SK-N-SH treated with all-trans-retinoic acid at 6 μM for 48 hours (cell line): ENCODE data around the gene SLC16A6.

Experiments
- ATAC-seq: fragments of 200-7000 bp; cut with Tn5 transposase; 3 replicates; pipeline ENCODE4 v1.9.1; 2020; ENCODE audit warnings: mild to moderate bottlenecking, moderate library complexity
- ARNTL ChIP-seq: fragments of 450-650 bp; formaldehyde crosslinking; IDR thresholded peaks from 2 replicates; pipeline ENCODE4 v1.5.0; 2020; ENCODE audit warnings: low read depth, mild to moderate bottlenecking, moderate library complexity, borderline replicate concordance
- BACH2 ChIP-seq: fragments of 250-450 bp; sonication (Bioruptor Pico); IDR thresholded peaks from 2 replicates; pipeline ENCODE4 v1.9.0; 2021; ENCODE audit warnings: mild to moderate bottlenecking, borderline replicate concordance
- CREB5 ChIP-seq: fragments of 250-450 bp; sonication (Bioruptor Pico); IDR thresholded peaks from 2 replicates; pipeline ENCODE4 v1.5.1; 2020; ENCODE audit warnings: low read depth, mild to moderate bottlenecking, moderate library complexity
- CSDC2 ChIP-seq: fragments of 250-450 bp; sonication (Bioruptor Pico); IDR thresholded peaks from 2 replicates; pipeline ENCODE4 v1.5.0; 2020; ENCODE audit warnings: mild to moderate bottlenecking, moderate library complexity
- CSRNP3 ChIP-seq: fragments of 250-450 bp; sonication (Bioruptor Pico); IDR thresholded peaks from 2 replicates; pipeline ENCODE4 v1.5.1; 2021; ENCODE audit warnings: mild to moderate bottlenecking, moderate library complexity
- ESRRG ChIP-seq: fragments of 250-450 bp; sonication (Bioruptor Pico); IDR thresholded peaks from 2 replicates; pipeline ENCODE4 v1.6.1; 2021; ENCODE audit warnings: mild to moderate bottlenecking
- GLIS3 ChIP-seq: fragments of 250-450 bp; sonication (Bioruptor Pico); IDR thresholded peaks from 2 replicates; pipeline ENCODE4 v1.5.0; 2020; ENCODE audit warnings: mild to moderate bottlenecking, moderate library complexity
- ISL1 ChIP-seq: fragments of 250-450 bp; sonication (Bioruptor Pico); IDR thresholded peaks from 2 replicates; pipeline ENCODE4 v2.1.2; 2022; ENCODE audit warnings: mild to moderate bottlenecking, moderate library complexity
- PATZ1 ChIP-seq: fragments of 250-450 bp; sonication (Bioruptor Pico); IDR thresholded peaks from 2 replicates; pipeline ENCODE4 v1.8.0; 2020; ENCODE audit warnings: mild to moderate bottlenecking, moderate library complexity, borderline replicate concordance
- POU6F1 ChIP-seq: fragments of 250-450 bp; sonication (Bioruptor Pico); IDR thresholded peaks from 2 replicates; pipeline ENCODE4 v1.8.0; 2021; ENCODE audit warnings: low read depth, mild to moderate bottlenecking, moderate library complexity, borderline replicate concordance
- RARB ChIP-seq: fragments of 250-450 bp; sonication (Bioruptor Pico); IDR thresholded peaks from 2 replicates; pipeline ENCODE4 v1.8.0; 2021; ENCODE audit warnings: mild to moderate bottlenecking, moderate library complexity
- SNAI2 ChIP-seq: fragments of 250-450 bp; sonication (Bioruptor Pico); IDR thresholded peaks from 2 replicates; pipeline ENCODE4 v1.5.0; 2020; ENCODE audit warnings: mild to moderate bottlenecking, moderate library complexity
- TCF4 ChIP-seq: fragments of 250-450 bp; sonication (Bioruptor Pico); IDR thresholded peaks from 2 replicates; pipeline ENCODE4 v1.8.0; 2021; ENCODE audit warnings: mild to moderate bottlenecking, moderate library complexity, borderline replicate concordance
- TOX ChIP-seq: fragments of 250-450 bp; sonication (Bioruptor Pico); IDR thresholded peaks from 2 replicates; pipeline ENCODE4 v1.8.0; 2021; ENCODE audit warnings: mild to moderate bottlenecking, moderate library complexity, borderline replicate concordance
- TSHZ2 ChIP-seq: fragments of 250-450 bp; sonication (Bioruptor Pico); IDR thresholded peaks from 2 replicates; pipeline ENCODE4 v1.5.0; 2020; ENCODE audit warnings: mild to moderate bottlenecking, moderate library complexity
- ZC3H10 ChIP-seq: fragments of 250-450 bp; sonication (Bioruptor Pico); IDR thresholded peaks from 2 replicates; pipeline ENCODE4 v1.5.1; 2021; ENCODE audit warnings: mild to moderate bottlenecking, moderate library complexity
- ZFP3 ChIP-seq: fragments of 250-450 bp; sonication (Bioruptor Pico); IDR thresholded peaks from 2 replicates; pipeline ENCODE4 v1.5.0; 2020; ENCODE audit warnings: mild to moderate bottlenecking, moderate library complexity
- ZFP30 ChIP-seq: fragments of 450-650 bp; formaldehyde crosslinking; IDR thresholded peaks from 2 replicates; pipeline ENCODE4 v1.5.0; 2022; ENCODE audit warnings: mild to moderate bottlenecking, moderate library complexity
- ZNF565 ChIP-seq: fragments of 450-650 bp; formaldehyde crosslinking; conservative IDR thresholded peaks from 2 replicates; pipeline ENCODE4 v1.5.0; 2020; ENCODE audit warnings: low read depth, mild to moderate bottlenecking, moderate library complexity

Gene SLC16A6

DNA sequence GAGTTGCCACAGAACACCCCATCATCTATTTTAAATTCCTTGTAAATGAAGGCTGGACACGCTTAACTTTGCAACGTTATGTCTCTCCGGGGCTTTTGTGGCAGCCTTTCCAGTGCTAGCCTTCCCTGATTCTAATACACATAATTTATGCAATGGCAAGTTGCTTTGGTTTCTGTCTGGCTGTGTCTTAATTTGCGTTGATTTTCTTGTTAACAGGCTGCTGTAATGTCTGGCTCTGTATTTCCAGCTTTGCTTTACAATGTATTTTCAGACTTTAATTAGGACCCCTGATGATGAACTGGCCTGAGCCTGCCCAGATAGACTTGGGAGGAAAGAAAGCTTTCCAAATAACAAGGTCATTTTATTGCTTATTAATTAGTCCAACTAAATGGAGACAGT, 30.6 kb upstream of the SLC16A6 start:
- no peak for TF ChIP-seq ARNTL
- TF ChIP-seq, all 23 proteins: peak for 0
- no peak for ATAC-seq

- no peak for ATAC-seq
- TF ChIP-seq TOX (CRISPR knock-in tag) (no peak), GLIS3 (CRISPR knock-in tag) (no peak), ZNF565 (CRISPR knock-in tag) (no peak), POU6F1 (CRISPR knock-in tag) (no peak), SNAI2 (CRISPR knock-in tag) (no peak), PATZ1 (CRISPR knock-in tag) (no peak), ARNTL (no peak), BACH2 (CRISPR knock-in tag) (no peak), ZFP30 (no peak), RARB (CRISPR knock-in tag) (no peak), CREB5 (CRISPR knock-in tag) (no peak), CSRNP3 (CRISPR knock-in tag) (no peak), TSHZ2 (CRISPR knock-in tag) (no peak), CSDC2 (CRISPR knock-in tag) (no peak), ZFP3 (CRISPR knock-in tag) (no peak), ISL1 (CRISPR knock-in tag) (no peak), TCF4 (CRISPR knock-in tag) (no peak)
These were observed 30.1 kb upstream of the SLC16A6 start for GRCh38 chr17:68320943-68321555.

- TF ChIP-seq ESRRG (CRISPR knock-in tag) (no peak), GLIS3 (CRISPR knock-in tag) (no peak)
- no peak for ATAC-seq
These were observed 29.5 kb upstream of the SLC16A6 start for GRCh38 chr17:68320311-68320865.

DNA sequence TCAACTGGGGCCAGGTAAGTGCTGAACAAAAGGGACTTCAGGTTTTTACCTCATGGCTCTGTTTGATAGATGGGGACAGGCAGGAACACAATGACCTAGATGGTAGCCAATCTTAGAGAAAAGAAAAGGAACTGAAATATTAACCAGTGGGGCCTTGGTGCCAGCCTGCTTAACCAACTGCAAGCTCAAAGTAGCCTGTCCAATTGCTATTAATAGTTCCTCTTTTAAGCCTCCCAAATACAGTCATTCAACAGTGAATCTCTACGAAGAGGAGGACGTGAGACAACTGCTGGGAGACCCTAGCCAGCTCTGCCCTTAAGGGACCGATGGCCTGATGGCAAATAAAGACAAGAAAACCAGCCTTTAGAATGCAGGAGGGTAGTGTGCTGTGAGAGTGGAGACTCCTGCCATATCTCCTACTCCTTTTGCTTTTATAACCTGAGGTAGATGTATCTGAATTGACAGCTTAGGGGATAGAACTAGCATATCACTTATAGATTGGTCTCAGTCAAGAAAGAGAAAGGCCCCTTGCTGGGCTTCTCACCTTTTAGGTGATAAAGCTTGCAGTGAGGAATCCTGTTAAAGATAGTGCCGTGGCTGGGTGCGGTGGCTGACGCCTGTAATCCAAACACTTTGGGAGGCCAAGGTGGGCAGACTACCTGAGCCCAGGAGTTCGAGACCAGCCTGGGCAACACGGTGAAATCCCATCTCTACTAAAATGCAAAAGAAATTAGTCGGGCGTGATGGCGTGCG, 28.7 kb upstream of the SLC16A6 start:
- ATAC-seq: no peak
- TF ChIP-seq CREB5 (CRISPR knock-in tag) (no peak), ZFP3 (CRISPR knock-in tag) (no peak), PATZ1 (CRISPR knock-in tag) (no peak), ZC3H10 (CRISPR knock-in tag) (no peak)
